ENCODE measurements around the gene WDFY3.

The WDFY3 gene

DNA sequence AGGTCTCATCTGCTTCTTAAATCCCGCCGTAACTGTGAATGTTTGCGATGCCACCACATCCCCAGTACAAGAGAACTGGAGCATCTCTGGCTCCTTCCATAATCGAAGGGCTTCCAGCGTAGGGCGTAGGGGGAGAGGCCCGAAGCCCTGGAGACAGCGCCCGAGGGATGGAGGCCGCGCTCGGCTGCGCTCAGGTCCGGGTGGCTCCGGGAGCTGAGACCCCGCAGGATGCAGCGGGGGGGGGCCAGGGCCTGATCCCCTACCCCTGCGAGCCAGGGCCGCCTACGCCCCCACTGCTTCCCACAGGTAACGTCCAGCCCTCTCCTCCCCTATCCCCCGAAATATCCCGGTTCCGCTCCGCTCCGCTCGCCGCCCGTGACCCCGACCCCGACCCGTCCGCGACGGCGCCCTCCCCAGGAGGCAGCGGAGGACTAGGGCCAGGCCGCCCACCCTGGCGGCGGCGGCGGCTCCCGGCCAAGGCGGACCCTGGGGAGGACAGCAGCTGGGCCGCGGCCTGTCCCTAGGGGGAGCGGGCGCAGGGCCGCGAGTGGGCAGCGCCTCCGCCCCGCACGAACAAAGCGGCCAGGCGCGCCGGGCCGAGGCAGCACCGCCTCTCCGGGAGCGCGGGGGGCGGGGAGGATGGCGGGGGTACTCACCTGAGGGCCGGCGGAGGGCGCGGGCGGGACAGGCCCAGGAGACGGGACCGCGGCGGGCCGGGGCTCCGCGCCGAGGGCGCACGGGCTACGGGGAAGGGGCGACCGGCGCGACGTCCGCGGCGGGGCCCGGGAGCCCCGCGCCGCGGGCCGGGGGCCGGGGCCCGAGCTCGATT, 723 bp downstream of the WDFY3 start:
- Histone ChIP-seq H3K4me3 (ENCODE audit: low read length) (peak overlapping the region; percentile 97), H3K9ac (ENCODE audit: low read depth, low read length) (peak overlapping the region; percentile 96), H3K4me1 (ENCODE audit: control insufficient read depth, insufficient read depth, low read length) (peaks cover 13% of the 10 kb centered on the region), H3K27me3 (ENCODE audit: control insufficient read depth, insufficient read depth, low read length) (no peaks in the 10 kb centered on the region), H3K36me3 (ENCODE audit: insufficient read depth, low read length) (no peaks in the 10 kb centered on the region), H3K4me2 (ENCODE audit: low read length) (peak overlapping the region; percentile 93), H3K9me3 (replicated peaks; ENCODE audit: low read length) (no peaks in the 10 kb centered on the region)

DNA sequence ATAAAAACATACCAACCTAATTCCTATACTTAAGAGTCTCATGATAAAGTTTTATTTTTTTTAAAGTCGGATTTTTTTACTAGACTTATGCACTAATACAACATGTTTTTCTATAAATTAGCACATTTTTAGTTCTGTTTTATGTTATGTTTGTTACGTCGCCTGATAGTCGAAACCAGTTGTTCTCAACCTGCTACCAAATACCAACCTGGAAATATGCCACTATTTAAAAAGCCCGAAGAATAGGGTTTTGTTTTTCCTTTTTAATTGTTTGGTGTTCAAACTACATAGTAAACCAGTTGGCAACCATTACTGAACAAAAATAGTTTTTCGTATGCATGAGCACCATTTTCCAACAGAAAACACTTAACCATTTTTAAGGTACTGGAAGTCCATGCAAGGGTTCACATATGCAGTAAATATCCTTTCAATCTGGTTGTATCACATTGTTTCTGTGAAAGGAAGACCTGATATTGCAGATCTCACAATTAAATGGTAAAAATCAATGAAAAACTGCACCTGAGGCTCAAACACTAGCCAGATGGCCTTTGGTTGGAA, 1.4 kb downstream of the WDFY3 start:
- peak overlapping the region; percentile 97 for H3K4me3 ChIP-seq (ENCODE audit: low read length)

DNA sequence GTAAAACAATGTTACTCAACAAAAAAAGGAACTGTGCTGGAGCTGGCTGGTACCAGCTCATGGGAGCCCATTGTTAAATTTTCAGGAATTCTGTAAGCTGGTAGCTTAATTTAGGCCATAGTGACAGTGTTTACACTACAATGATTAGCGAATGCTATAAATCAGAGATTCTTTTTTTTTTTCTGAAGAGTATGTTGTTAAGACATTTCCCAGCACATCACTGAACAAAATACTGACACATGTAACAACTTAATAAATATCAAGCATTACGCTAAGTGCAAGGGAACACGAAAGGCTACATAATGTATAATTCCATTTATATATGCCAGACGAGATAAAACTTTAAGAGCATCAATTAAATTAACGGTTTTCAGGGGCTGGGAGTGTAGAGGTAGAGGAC, 4.4 kb downstream of the WDFY3 start:
- Histone ChIP-seq H3K9me3 (replicated peaks; ENCODE audit: low read length) (no peaks in the 10 kb centered on the region), H3K4me3 (ENCODE audit: low read length) (no peak overlapping the region), H3K4me2 (ENCODE audit: low read length) (no peak overlapping the region), H3K9ac (ENCODE audit: low read depth, low read length) (no peak overlapping the region), H3K36me3 (ENCODE audit: insufficient read depth, low read length) (no peaks in the 10 kb centered on the region), H3K27me3 (ENCODE audit: control insufficient read depth, insufficient read depth, low read length) (no peaks in the 10 kb centered on the region), H3K4me1 (ENCODE audit: control insufficient read depth, insufficient read depth, low read length) (peaks cover 9% of the 10 kb centered on the region)

More for the DNA sequence above, 1.4 kb downstream of the WDFY3 start:
- Histone ChIP-seq H3K4me1 (ENCODE audit: control insufficient read depth, insufficient read depth, low read length) (peaks cover 13% of the 10 kb centered on the region), H3K9me3 (replicated peaks; ENCODE audit: low read length) (no peaks in the 10 kb centered on the region), H3K36me3 (ENCODE audit: insufficient read depth, low read length) (no peaks in the 10 kb centered on the region), H3K4me2 (ENCODE audit: low read length) (peak overlapping the region; percentile 93), H3K27me3 (ENCODE audit: control insufficient read depth, insufficient read depth, low read length) (no peaks in the 10 kb centered on the region), H3K9ac (ENCODE audit: low read depth, low read length) (peak overlapping the region; percentile 96)

DNA sequence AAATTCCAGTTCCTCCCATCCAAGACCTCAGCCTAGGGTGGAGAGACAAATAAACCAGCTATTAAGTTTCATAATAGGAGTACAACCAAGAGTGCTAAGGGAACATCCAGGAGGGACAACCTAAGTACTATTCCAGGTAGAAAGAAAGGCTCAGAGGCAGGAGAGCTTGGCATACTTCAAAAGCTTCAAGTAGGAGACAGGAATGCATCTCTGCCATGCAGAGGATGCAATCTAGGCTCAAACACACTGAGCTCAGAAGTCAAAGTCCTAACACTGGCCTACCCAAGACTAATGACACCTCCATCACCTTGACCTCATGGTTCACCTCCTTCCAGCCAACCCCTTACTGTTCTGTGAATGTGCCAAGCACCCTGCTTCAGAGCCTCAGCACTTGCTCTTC, 8.1 kb downstream of the WDFY3 start:
- no peaks in the 10 kb centered on the region for H3K27me3 ChIP-seq (ENCODE audit: control insufficient read depth, insufficient read depth, low read length)
- H3K4me1 ChIP-seq (ENCODE audit: control insufficient read depth, insufficient read depth, low read length) = peaks cover 3% of the 10 kb centered on the region
- no peaks in the 10 kb centered on the region for H3K36me3 ChIP-seq (ENCODE audit: insufficient read depth, low read length)
- H3K9ac ChIP-seq (ENCODE audit: low read depth, low read length) = no peak overlapping the region
- H3K4me2 ChIP-seq (ENCODE audit: low read length) = no peak overlapping the region
- no peak overlapping the region for H3K4me3 ChIP-seq (ENCODE audit: low read length)
- H3K9me3 ChIP-seq (replicated peaks; ENCODE audit: low read length) = no peaks in the 10 kb centered on the region

DNA sequence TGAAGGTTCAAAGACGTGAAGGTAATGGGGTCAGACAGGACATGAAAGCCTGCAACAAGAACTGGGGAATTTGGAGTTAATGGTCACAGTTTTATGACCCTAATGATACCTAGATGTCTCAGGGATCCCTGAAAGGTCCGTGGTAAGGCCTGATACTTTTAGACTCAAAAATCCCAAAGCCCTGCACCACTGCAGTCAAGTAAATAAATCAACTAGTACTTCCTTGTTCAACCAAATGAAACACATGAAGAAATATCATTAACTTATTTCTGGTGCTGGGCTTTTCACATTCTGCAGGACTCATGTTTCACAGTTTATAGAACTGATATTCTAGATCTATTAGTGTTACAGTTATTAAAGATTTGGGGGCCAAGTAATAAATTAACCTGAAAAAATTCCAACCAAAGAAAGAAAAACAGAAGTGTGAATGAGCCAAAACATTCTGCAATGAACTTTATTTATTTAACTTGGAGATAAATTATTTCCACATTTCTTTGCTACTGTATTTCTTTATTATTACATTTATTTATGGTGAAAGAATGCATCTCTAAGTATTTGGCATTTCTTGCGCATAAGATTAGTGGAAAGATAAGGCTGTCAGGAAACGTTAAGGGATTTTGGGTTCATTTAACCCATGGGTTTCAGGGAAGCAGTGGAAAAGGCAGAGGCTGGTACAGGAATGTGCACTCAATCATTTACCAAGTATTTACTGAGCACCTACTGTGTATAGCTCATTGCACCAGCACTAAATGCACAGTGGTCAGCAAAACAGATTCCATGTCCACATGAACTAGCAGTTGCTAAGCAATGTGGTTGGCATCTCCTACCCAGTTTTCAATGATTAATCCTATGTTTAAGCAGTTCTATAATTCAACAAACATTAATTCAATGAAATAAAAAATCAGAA, 8.7 kb downstream of the WDFY3 start:
- Histone ChIP-seq H3K36me3 (ENCODE audit: insufficient read depth, low read length) (no peaks in the 10 kb centered on the region), H3K4me3 (ENCODE audit: low read length) (no peak overlapping the region), H3K4me2 (ENCODE audit: low read length) (no peak overlapping the region), H3K4me1 (ENCODE audit: control insufficient read depth, insufficient read depth, low read length) (peaks cover 4% of the 10 kb centered on the region), H3K9ac (ENCODE audit: low read depth, low read length) (no peak overlapping the region), H3K27me3 (ENCODE audit: control insufficient read depth, insufficient read depth, low read length) (no peaks in the 10 kb centered on the region), H3K9me3 (replicated peaks; ENCODE audit: low read length) (no peaks in the 10 kb centered on the region)

DNA sequence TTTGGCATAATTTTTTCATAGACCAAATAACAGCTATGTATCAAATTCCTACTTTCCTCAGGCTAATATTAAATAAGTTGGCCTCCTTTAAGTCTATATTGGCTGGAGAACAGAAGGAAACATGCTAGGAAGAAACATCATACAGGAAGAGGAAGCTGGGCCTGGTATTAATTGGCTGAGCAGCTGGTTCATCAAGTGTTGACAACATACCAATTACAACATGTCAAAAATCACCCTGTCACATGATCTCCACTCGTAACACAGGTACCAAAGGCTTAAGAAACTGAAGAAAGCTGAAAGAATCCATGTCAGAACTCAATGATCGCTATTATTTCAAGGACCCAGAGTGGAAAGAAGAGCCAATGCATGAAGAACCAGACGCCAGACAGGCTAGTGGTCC, 10.5 kb downstream of the WDFY3 start:
- no peaks in the 10 kb centered on the region for H3K9me3 ChIP-seq (replicated peaks; ENCODE audit: low read length)
- H3K27me3 ChIP-seq (ENCODE audit: control insufficient read depth, insufficient read depth, low read length) = no peaks in the 10 kb centered on the region
- H3K4me3 ChIP-seq (ENCODE audit: low read length) = no peak overlapping the region
- H3K4me2 ChIP-seq (ENCODE audit: low read length) = no peak overlapping the region
- peaks cover 19% of the 10 kb centered on the region for H3K4me1 ChIP-seq (ENCODE audit: control insufficient read depth, insufficient read depth, low read length)
- H3K9ac ChIP-seq (ENCODE audit: low read depth, low read length) = no peak overlapping the region
- no peaks in the 10 kb centered on the region for H3K36me3 ChIP-seq (ENCODE audit: insufficient read depth, low read length)

DNA sequence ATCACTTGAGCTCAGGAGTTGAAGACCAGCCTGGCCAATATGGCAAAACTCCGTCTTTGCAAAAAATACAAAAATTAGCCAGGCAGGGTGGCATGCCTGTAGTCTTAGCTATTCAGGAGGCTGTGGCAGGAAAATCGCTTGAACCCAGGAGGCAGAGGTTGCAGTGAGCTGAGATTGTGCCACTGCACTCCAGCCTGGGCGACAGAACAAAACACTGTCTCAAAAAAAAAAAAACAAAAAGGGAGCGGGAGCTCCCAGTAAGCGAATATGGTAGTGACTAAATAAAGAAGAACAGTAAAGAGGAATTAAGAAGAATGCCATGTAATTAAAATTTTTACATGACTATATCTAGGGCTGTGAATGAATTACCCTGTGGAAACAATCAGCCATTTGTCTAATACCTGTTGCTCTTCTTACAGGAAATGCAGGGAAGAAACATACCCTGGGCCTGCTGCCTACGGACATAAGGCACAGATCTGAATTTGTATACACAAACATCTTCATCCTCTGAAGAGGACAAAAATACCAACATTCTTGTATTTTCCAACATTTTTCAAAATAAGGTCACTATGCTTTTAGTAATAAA, 11.4 kb downstream of the WDFY3 start:
- Histone ChIP-seq H3K36me3 (ENCODE audit: insufficient read depth, low read length) (no peaks in the 10 kb centered on the region), H3K4me2 (ENCODE audit: low read length) (no peak overlapping the region), H3K4me1 (ENCODE audit: control insufficient read depth, insufficient read depth, low read length) (peaks cover 19% of the 10 kb centered on the region), H3K9ac (ENCODE audit: low read depth, low read length) (no peak overlapping the region), H3K9me3 (replicated peaks; ENCODE audit: low read length) (no peaks in the 10 kb centered on the region), H3K4me3 (ENCODE audit: low read length) (no peak overlapping the region), H3K27me3 (ENCODE audit: control insufficient read depth, insufficient read depth, low read length) (no peaks in the 10 kb centered on the region)

DNA sequence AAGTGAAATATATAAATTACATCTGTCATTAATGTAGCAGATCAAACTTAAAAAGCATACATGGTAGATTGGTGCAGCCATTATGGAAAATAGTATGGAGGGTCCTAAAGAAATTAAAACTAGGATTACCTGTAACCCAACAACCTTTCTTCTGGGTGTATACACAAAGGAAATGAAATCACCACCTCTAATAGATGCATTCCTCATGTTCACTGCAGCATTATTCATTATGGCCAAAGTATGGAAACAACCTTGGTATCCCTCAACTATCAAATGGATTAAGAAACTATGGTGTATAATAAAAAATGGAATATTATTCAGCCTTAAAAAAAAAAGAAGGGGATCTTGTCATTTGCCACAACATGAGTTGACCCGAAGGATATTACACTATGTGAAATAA, 13.7 kb downstream of the WDFY3 start:
- Histone ChIP-seq H3K36me3 (ENCODE audit: insufficient read depth, low read length) (no peaks in the 10 kb centered on the region), H3K27me3 (ENCODE audit: control insufficient read depth, insufficient read depth, low read length) (no peaks in the 10 kb centered on the region), H3K4me3 (ENCODE audit: low read length) (no peak overlapping the region), H3K4me2 (ENCODE audit: low read length) (no peak overlapping the region), H3K4me1 (ENCODE audit: control insufficient read depth, insufficient read depth, low read length) (peaks cover 23% of the 10 kb centered on the region), H3K9me3 (replicated peaks; ENCODE audit: low read length) (no peaks in the 10 kb centered on the region), H3K9ac (ENCODE audit: low read depth, low read length) (no peak overlapping the region)

DNA sequence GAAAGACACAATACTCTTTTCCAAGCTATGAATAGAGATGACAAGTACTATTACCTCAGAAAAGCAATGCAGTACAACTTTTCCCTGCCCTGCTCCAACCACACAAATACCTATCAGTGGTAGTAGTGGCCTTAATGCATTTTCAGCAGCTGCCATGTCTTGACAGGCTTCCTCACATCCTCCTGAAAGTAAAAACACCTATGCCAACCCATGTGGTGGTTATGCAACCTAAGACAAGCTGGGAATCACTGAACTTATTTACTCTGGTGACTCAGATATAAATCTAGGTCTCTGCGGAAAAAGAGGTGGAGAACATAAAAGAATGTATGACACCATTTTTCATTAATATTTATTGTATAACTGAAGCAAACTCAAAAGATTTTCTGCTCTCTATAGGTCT, 14.5 kb downstream of the WDFY3 start:
- H3K4me3 ChIP-seq (ENCODE audit: low read length) = no peak overlapping the region
- H3K27me3 ChIP-seq (ENCODE audit: control insufficient read depth, insufficient read depth, low read length) = no peaks in the 10 kb centered on the region
- H3K4me1 ChIP-seq (ENCODE audit: control insufficient read depth, insufficient read depth, low read length) = peaks cover 23% of the 10 kb centered on the region
- peak overlapping the region; percentile 44 for H3K4me2 ChIP-seq (ENCODE audit: low read length)
- H3K9me3 ChIP-seq (replicated peaks; ENCODE audit: low read length) = no peaks in the 10 kb centered on the region
- no peak overlapping the region for H3K9ac ChIP-seq (ENCODE audit: low read depth, low read length)
- H3K36me3 ChIP-seq (ENCODE audit: insufficient read depth, low read length) = no peaks in the 10 kb centered on the region

DNA sequence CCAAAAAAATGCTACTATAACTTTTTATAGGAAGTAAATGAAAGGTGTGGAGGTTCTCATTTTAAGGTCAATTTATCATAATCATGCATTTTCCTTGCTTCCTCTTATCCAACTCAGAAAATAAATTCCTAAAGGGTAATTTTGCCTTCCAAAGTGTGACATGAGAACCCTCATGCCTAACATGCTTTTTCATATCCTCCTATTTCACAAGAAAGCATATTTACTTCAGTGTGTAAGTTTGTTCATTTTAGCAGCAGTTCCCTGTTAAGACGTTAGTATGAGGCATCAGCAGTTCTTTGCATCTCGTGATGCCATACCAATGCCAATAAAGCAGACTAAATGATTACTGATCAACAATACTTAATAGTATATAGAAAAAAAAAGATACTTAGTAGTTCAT, 18.4 kb downstream of the WDFY3 start:
- H3K9ac ChIP-seq (ENCODE audit: low read depth, low read length) = no peak overlapping the region
- H3K4me1 ChIP-seq (ENCODE audit: control insufficient read depth, insufficient read depth, low read length) = peaks cover 23% of the 10 kb centered on the region
- no peak overlapping the region for H3K4me3 ChIP-seq (ENCODE audit: low read length)
- H3K27me3 ChIP-seq (ENCODE audit: control insufficient read depth, insufficient read depth, low read length) = no peaks in the 10 kb centered on the region
- H3K9me3 ChIP-seq (replicated peaks; ENCODE audit: low read length) = no peaks in the 10 kb centered on the region
- H3K36me3 ChIP-seq (ENCODE audit: insufficient read depth, low read length) = no peaks in the 10 kb centered on the region
- no peak overlapping the region for H3K4me2 ChIP-seq (ENCODE audit: low read length)

DNA sequence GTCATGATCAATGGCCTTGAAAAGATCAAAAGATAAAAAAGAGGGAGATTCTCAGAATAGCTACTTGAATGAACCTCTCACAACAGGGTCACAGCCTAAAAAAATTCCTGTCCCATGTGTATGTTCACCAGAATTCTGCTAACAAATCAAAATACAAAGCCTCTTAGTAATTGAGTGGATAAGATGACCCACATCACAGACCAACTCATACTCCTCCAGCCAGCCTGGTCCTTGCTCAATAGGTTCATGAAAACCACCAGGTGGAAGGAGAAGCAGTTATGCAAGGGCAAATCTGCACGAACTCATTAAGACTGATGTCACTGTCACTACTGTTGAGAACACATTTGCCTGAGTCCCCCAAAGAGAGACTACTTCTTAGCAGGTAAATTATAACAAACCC, 21.5 kb downstream of the WDFY3 start:
- Histone ChIP-seq H3K4me1 (ENCODE audit: control insufficient read depth, insufficient read depth, low read length) (peaks cover 7% of the 10 kb centered on the region), H3K4me3 (ENCODE audit: low read length) (no peak overlapping the region), H3K9me3 (replicated peaks; ENCODE audit: low read length) (peaks cover 10% of the 10 kb centered on the region), H3K27me3 (ENCODE audit: control insufficient read depth, insufficient read depth, low read length) (no peaks in the 10 kb centered on the region), H3K4me2 (ENCODE audit: low read length) (no peak overlapping the region), H3K9ac (ENCODE audit: low read depth, low read length) (no peak overlapping the region), H3K36me3 (ENCODE audit: insufficient read depth, low read length) (no peaks in the 10 kb centered on the region)
